GM21717 (cell line): ENCODE data around the gene TUBG1.

Experiments
- ATAC-seq: cut with Tn5 transposase; IDR thresholded peaks from one replicate; pipeline ENCODE4 v1.9.1; 2021; ENCODE audit warnings: mild to moderate bottlenecking, moderate library complexity; ENCODE audit not compliant: unreplicated experiment

Gene TUBG1

GRCh38 chr17:42609182-42609813 is at the start of gene TUBG1, which contains the start of gene RETREG3:
Gene TUBG1, plus strand, starts transcription at chr17:42609683. Its CDS starts 55 bp downstream, at chr17:42609738.
Gene RETREG3, minus strand, starts transcription at chr17:42609374. Its CDS starts 50 bp downstream, at chr17:42609324.
- peak; percentile 66 for ATAC-seq

- ATAC-seq, result no peak
These were observed 49.2 kb upstream of the TUBG1 start for GRCh38 chr17:42560246-42560645.

GRCh38 chr17:42561897-42562387 is 47.5 kb upstream of the TUBG1 start, which contains the start of gene COASY:
Gene COASY, plus strand, starts transcription at chr17:42562148. Its CDS starts 475 bp downstream, at chr17:42562623.
- ATAC-seq, result peak; percentile 43

- no peak for ATAC-seq
These were observed 46.9 kb upstream of the TUBG1 start for GRCh38 chr17:42562388-42563142.

- ATAC-seq, result no peak
These were observed 46.4 kb upstream of the TUBG1 start for GRCh38 chr17:42563143-42563509.

- ATAC-seq, result no peak
These were observed 45.9 kb upstream of the TUBG1 start for GRCh38 chr17:42563543-42563942.

GRCh38 chr17:42563950-42564349 is 45.5 kb upstream of the TUBG1 start:
- no peak for ATAC-seq

GRCh38 chr17:42564815-42565522 is 44.5 kb upstream of the TUBG1 start:
- no peak for ATAC-seq

- no peak for ATAC-seq
These were observed 43.8 kb upstream of the TUBG1 start for GRCh38 chr17:42565523-42566214.

- ATAC-seq, result peak; percentile 2
These were observed 43.1 kb upstream of the TUBG1 start for GRCh38 chr17:42566215-42566882.

GRCh38 chr17:42566883-42567573 is 42.5 kb upstream of the TUBG1 start, which contains the start of gene MLX:
Gene MLX, plus strand, starts transcription at chr17:42567100. Its CDS starts 25 bp downstream, at chr17:42567125.
- peak; percentile 41 for ATAC-seq

GRCh38 chr17:42568341-42569111 is 41.0 kb upstream of the TUBG1 start:
- no peak for ATAC-seq

- ATAC-seq, result no peak
These were observed 37.9 kb upstream of the TUBG1 start for GRCh38 chr17:42571435-42572225.

GRCh38 chr17:42573095-42573494 is 36.4 kb upstream of the TUBG1 start:
- no peak for ATAC-seq

- no peak for ATAC-seq
These were observed 35.0 kb upstream of the TUBG1 start for GRCh38 chr17:42574463-42574862.

- ATAC-seq, result no peak
These were observed 32.3 kb upstream of the TUBG1 start for GRCh38 chr17:42577140-42577531.

- ATAC-seq, result peak; percentile 50
These were observed 31.8 kb upstream of the TUBG1 start, which contains the start of gene PSMC3IP for GRCh38 chr17:42577532-42578281. Gene PSMC3IP, minus strand, starts transcription at chr17:42577729. Its CDS starts 43 bp downstream, at chr17:42577686.
